Measurements from ENCODE around the gene JMY. TPM values are rescaled to one million over a fixed set of nuclear protein-coding genes. Genes with fewer than 3 reads are reported as not detected.

The JMY gene
- total RNA-seq, 1 donor from 2014 or later, result 12.0 TPM

DNA sequence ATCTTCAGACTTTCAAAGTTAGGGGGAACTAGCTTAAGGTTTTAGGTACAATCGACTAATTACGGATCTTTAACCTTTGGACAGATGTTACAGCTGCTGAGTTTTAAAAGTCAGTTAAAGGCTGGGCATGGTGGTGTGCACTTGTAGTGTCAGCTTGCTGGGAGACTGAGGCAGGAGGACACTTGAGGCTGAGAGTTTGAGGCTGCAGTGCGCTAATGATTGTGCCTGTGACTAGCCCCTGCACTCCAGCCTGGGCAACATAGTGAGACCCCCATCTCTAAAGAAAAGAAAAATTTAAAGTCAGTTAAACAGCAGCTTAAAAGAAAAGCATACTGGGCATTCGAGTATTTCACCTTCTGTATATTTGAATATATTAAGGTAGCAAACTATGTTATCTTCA is 51.4 kb downstream of the JMY start:
- intact Hi-C loops (cut with DNase I), result no loop called here
- Histone ChIP-seq H3K9me3 (no peaks in the 10 kb centered on the region), H3K27me3 (no peaks in the 10 kb centered on the region), H3K4me1 (no peaks in the 10 kb centered on the region), H3K27ac (no peak overlapping the region), H3K36me3 (no peaks in the 10 kb centered on the region), H3K4me3 (no peak overlapping the region)
- no peak for DNase-seq (ENCODE audit: extremely low spot score in 2 of 2)
- no peak for TF ChIP-seq POLR2A (IDR thresholded peaks at IDR 0.05)
- no peak for TF ChIP-seq POLR2AphosphoS5 (IDR thresholded peaks at IDR 0.05; ENCODE audit: insufficient read depth in 1 of 2, low read depth in 1 of 2)
- no peak for TF ChIP-seq CTCF (IDR thresholded peaks at IDR 0.05)

DNA sequence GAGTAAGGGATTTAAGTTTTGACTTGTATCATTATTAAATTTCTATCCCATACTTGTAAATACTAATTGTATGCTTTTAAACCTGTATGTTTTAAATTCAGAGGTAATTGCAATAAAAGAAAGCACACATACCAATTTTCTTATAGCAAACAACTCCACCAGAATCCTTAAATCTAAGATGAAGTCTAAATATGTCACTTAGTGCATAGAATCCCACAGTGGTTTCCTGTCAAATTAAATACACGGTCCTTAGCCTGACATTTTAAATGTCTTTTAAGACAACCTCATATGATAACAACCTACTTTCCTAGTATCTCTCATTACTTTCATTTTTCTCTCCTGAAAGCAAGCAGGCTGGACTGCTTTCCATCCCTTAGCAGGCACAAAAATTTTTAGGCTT is 52.0 kb downstream of the JMY start:
- no peaks in the 10 kb centered on the region for H3K36me3 ChIP-seq
- H3K9me3 ChIP-seq, result no peaks in the 10 kb centered on the region
- no peaks in the 10 kb centered on the region for H3K4me1 ChIP-seq
- intact Hi-C loops (cut with DNase I), result no loop called here
- TF ChIP-seq CTCF (IDR thresholded peaks at IDR 0.05) (no peak), POLR2A (IDR thresholded peaks at IDR 0.05) (no peak), POLR2AphosphoS5 (IDR thresholded peaks at IDR 0.05; ENCODE audit: insufficient read depth in 1 of 2, low read depth in 1 of 2) (no peak)
- H3K27me3 ChIP-seq, result no peaks in the 10 kb centered on the region
- DNase-seq (ENCODE audit: extremely low spot score in 2 of 2), result no peak
- no peak overlapping the region for H3K4me3 ChIP-seq
- H3K27ac ChIP-seq, result no peak overlapping the region

GRCh38 chr5:79295029-79295428 is 59.1 kb downstream of the JMY start:
- TF ChIP-seq CTCF (IDR thresholded peaks at IDR 0.05), result no peak
- TF ChIP-seq POLR2AphosphoS5 (IDR thresholded peaks at IDR 0.05; ENCODE audit: insufficient read depth in 1 of 2, low read depth in 1 of 2), result no peak
- no peak for TF ChIP-seq POLR2A (IDR thresholded peaks at IDR 0.05)
- H3K36me3 ChIP-seq, result no peaks in the 10 kb centered on the region

GRCh38 chr5:79297661-79298060 is 61.7 kb downstream of the JMY start:
- intact Hi-C loops (cut with DNase I), result no loop called here
- TF ChIP-seq POLR2AphosphoS5 (IDR thresholded peaks at IDR 0.05; ENCODE audit: insufficient read depth in 1 of 2, low read depth in 1 of 2) (no peak), CTCF (IDR thresholded peaks at IDR 0.05) (no peak), POLR2A (IDR thresholded peaks at IDR 0.05) (no peak)
- Histone ChIP-seq H3K9me3 (no peaks in the 10 kb centered on the region), H3K27me3 (no peaks in the 10 kb centered on the region), H3K36me3 (no peaks in the 10 kb centered on the region), H3K27ac (no peak overlapping the region), H3K4me1 (peaks cover 5% of the 10 kb centered on the region), H3K4me3 (no peak overlapping the region)
- DNase-seq (ENCODE audit: extremely low spot score in 2 of 2), result no peak

More at GRCh38 chr5:79295029-79295428, 59.1 kb downstream of the JMY start:
- no peak for DNase-seq (ENCODE audit: extremely low spot score in 2 of 2)
- Histone ChIP-seq H3K9me3 (no peaks in the 10 kb centered on the region), H3K4me3 (no peak overlapping the region), H3K4me1 (no peaks in the 10 kb centered on the region), H3K27me3 (no peaks in the 10 kb centered on the region), H3K27ac (no peak overlapping the region)
- intact Hi-C loops (cut with DNase I), result no loop called here

DNA sequence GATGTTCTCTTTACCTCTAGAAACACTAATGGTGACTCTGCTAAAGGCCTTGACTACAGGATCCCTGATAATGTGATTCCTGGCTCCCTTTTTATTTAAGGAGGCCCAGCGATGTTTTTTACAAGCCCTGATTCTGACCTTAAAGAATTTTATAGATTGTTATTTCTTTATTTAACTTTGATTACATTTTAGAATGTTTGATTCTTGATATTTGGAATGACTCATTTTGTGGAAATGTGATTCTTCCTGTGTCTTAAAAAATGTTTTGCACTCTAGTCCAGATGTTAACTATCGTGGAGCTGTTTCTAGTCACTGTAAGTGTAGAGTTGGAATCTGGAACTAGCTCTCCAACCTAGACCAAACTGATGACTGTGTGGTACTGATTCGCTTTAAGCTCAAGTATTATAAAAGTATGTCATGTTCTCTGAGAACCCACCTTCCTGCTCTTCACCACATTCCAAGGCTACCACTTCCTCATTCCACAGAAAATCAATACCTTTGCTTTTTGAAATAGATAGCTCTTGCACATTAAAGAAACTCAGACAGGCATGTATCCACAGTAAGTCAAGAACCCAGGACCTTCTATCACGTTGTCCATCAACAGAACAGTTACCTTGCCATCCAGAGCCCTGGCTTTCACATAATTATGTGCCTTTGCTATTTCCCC is 65.2 kb downstream of the JMY start:
- Histone ChIP-seq H3K4me1 (peaks cover 5% of the 10 kb centered on the region), H3K9me3 (no peaks in the 10 kb centered on the region), H3K4me3 (no peak overlapping the region), H3K36me3 (peaks cover 0 to 18% of the 10 kb centered on the region in 2 donors), H3K27ac (no peak overlapping the region), H3K27me3 (no peaks in the 10 kb centered on the region)
- intact Hi-C loops (cut with DNase I), result no loop called here
- no peak for DNase-seq (ENCODE audit: extremely low spot score in 2 of 2)
- no peak for TF ChIP-seq CTCF (IDR thresholded peaks at IDR 0.05)
